HG03139 (cell line): ENCODE data around the gene SNX24.
"Not testable (repeated sequence)": the region's sequence is repeated elsewhere in the genome, so short reads cannot be mapped to it uniquely, and the experiment has no call there.

Experiments
- ATAC-seq: cut with Tn5 transposase; IDR thresholded peaks from one replicate; pipeline ENCODE4 v1.9.1; 2021; ENCODE audit not compliant: unreplicated experiment

SNX24 gene

DNA sequence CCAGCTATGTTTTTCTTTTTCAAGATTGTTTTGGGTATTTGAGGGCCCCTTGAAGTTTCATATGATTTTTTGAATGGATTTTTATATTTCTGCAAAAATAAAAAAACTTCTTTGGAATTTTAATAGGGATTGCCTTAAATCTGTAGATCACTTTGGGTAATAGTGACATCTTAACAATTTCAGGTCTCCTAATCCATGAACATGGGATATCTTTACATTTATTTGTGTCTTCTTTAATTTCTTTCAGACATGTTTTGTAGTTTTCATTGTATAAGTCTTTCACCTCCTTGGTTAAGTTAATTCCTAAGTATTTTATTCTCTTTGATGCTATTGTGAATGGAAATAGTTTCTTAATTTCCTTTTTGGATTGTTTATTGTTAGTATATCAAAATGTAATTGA lies 112.0 kb downstream of the SNX24 start:
- ATAC-seq = no peak

DNA sequence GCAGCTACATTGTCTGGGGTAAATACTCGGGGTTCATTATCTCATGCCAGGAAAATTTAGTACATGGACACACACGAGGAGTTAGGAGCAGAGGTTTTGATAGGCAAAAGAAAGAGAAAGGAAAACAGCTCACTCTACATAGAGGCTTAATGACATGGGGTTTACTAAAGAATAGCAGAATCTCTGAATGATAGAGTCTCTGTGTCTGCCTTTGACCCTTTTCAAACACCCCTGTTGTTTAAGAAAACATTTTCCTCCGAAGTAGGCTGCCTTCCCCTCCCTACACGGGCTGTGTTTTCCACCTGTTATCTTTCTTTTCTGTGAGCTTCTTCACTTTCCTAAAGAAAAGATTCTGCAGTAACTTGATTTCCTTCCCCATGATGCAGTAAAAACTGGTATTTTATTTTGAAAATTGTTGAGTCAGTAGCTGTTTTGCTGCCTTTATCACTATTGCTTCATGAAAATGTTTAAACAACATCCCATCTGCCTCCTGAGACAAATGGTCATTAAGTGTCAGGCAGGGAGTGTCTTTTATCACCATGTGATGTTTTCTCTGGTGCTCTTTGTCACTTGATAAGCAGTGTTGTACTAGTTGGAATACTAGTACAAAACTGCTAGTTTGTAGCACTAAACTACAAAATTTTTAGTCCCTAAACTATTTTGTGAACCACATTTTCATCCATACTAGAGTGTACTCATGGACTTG lies 114.5 kb downstream of the SNX24 start:
- ATAC-seq = no peak

GRCh38 chr5:122963305-122963704 lies 117.9 kb downstream of the SNX24 start:
- ATAC-seq = no peak

- no peak for ATAC-seq
These were observed 119.7 kb downstream of the SNX24 start for GRCh38 chr5:122965111-122965510.

DNA sequence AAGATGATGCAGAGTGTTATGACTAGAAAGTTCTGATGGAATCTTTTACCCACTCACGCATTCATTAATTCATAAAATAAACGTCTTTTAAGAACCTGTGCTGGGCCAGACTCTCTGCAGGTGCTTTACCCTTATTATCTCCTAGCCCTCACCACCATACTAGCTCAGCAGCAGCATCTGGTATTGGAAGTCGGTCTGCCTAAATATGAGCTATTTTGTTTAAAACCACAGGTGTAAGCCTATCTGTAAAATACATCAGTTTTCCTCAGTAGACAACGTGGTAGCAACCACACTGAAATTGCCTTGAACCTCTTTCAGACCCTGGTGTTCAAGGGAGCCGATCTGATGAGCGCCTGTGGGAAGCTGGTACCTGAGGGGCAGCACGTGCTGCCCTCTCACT lies 121.7 kb downstream of the SNX24 start:
- ATAC-seq = peak; percentile 29

GRCh38 chr5:122967625-122968024 lies 122.2 kb downstream of the SNX24 start:
- ATAC-seq = peak; percentile 89

- ATAC-seq = not testable (repeated sequence)
These were observed 122.6 kb downstream of the SNX24 start for GRCh38 chr5:122968056-122968455.

DNA sequence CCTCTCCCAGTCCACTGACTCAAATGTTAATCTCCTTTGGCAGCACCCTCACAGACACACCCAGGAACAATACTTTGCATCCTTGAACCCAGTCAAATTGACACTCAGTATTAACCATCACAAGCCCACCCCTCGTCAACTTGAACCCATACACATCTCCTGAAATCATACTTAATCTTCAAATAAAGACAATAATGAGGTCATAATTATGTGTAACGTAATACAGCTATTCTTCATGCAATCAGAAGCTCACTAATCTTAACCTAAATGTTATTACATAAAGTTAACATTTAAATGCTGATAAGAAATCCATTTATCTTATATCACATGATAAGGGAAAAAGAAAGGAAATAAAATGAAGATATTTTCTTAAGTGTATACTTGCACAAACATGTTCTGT lies 125.9 kb downstream of the SNX24 start:
- no peak for ATAC-seq

GRCh38 chr5:122972877-122973276 lies 127.5 kb downstream of the SNX24 start:
- no peak for ATAC-seq

GRCh38 chr5:122973759-122974158 lies 128.3 kb downstream of the SNX24 start:
- not testable (repeated sequence) for ATAC-seq

DNA sequence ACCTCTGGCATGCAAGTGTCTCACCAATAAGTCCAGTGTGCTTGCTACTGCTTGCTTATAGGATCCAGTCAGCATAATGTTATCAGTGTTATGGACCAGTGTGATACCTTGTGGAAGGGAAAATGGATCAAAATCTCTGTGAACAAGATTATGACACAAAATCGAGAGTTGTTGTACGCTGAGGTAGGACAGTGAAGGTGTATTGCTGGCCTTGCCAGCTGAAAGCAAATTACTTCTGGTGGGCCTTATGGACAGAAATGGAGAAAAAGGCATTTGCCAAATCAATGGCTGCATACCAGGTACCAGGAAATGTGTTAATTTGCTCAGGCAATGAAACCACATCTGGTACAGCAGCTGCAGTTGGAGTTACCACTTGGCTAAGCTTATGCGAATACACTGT lies 128.8 kb downstream of the SNX24 start:
- not testable (repeated sequence) for ATAC-seq

- no peak for ATAC-seq
These were observed 131.9 kb downstream of the SNX24 start for GRCh38 chr5:122977319-122977718.

GRCh38 chr5:122978068-122978467 lies 132.7 kb downstream of the SNX24 start:
- no peak for ATAC-seq

GRCh38 chr5:122978644-122979297 lies 133.4 kb downstream of the SNX24 start:
- ATAC-seq = no peak

DNA sequence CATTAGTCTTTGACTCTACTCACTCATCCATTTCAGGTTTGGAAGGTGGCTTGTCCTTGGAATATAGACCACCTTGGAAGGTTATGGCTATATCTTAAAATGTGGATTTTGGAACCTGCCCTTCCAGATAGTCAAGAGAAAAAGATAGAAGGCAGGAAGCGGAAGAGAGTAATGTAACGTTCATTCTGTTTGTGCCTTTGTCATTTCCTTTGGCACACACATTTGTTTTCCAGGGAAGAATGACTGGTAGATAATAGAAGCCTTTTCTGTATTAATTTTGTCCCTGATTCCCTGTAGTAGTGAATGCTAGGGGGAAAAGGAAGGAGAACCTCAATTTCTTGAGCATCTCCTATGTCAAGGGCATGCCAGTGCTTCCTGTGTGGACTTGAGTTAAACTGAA lies 136.4 kb downstream of the SNX24 start:
- ATAC-seq = no peak

DNA sequence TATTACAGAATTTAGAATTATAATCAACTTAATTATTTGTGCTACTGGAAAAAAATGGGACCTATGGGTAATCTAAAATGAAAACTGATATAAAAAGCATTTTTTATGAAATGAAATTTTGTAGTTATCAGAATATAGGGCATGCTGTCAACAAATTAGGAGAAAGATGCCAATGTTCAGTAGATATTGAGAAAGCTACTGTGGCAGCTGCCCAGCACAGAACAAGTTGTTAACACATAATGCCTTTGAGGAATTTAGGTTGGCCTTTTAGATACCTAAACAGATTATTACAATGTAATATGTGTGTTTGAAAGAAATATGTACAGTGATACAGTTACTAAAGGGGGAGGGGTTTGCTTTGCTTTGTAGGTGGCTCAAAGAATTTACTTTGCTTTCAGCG lies 137.0 kb downstream of the SNX24 start:
- no peak for ATAC-seq

DNA sequence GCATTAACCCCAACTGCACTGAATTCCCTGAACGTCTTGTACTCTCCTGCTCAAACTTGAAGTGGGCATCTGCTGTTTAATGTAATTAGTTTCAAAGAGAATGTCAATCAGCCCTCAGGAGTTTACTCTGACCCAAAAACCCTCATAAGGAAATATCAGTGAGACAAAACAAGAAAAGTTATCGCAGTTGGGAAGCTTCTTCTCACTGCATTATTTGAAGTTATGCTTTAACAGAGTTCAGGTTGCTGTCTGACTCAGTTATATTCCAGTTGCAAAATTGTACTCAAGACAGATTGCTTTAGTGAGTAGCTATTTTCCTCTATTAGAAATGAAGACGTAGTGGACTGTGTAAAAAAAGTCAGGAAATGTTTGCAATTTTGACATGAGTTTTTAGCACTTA lies 139.0 kb downstream of the SNX24 start:
- no peak for ATAC-seq

DNA sequence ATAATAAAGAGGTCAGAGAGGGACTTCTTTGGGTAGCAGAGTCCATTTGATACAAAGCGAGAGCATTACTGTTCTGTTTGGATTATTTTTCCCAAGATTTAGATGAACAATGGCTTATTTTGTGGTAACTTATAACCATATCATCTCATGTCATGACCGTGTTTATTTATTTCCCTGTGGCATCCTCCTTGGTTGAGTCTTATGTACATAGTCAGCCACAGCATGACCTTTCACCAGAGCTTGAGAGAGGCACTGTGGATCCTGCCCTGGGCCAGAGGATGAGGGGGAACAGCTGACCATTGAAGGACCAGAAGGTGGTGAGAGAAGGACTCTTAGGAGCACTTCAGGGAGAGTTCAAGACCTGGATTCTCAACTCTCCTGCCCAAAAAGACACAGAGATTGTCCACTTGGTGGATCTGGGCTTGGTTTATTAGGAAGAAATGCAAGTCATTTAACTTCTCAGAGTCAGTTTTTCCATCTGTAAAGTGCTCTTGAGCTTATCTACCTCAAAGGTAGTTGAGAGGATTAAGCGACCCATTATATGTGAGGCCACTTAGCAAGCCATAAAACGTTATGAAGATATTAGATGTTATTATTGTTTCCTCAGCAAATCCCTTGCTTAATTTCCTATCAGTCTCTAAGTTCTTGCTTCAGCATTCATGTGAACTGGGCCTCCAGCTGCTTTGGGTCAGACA lies 139.7 kb downstream of the SNX24 start:
- no peak for ATAC-seq

- peak; percentile 93 for ATAC-seq
These were observed 140.7 kb downstream of the SNX24 start for GRCh38 chr5:122985954-122986721.

DNA sequence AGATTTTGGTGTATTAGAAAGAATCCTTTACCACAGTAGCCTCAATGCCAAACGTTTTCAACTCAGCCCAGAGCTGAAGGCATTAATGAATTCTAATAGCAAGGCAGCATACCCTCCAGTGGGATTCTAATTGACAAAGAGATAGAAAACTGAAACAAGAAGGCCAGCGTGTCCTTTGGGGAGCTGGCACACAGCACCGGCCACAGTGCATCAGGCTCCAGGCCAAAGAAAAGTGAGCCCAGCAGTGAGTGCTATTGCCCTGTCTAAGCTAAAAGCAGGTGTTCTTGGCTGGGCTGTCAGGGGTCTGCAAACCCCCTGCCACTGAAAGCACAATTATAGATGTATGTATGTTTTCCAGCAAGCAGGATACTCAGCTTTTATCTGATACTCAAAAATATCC lies 150.7 kb downstream of the SNX24 start:
- no peak for ATAC-seq

- no peak for ATAC-seq
These were observed 151.9 kb downstream of the SNX24 start for GRCh38 chr5:122997294-122997693.
